ENCODE results near the gene ADAMTS17.

GRCh38 chr15:100049483-100049882 is 292.3 kb downstream of the ADAMTS17 start:
- no peak for TF ChIP-seq POLR2A (IDR thresholded peaks at IDR 0.05; ENCODE audit: low read length)
- TF ChIP-seq EP300 (IDR thresholded peaks at IDR 0.05): no peak
- TF ChIP-seq CTCF (IDR thresholded peaks at IDR 0.05): no peak
- no peak for TF ChIP-seq CHD2 (IDR thresholded peaks at IDR 0.05; ENCODE audit: low read length, partially characterized antibody)
- TF ChIP-seq SMC3 (IDR thresholded peaks at IDR 0.05): no peak
- no peak for TF ChIP-seq MAX (IDR thresholded peaks at IDR 0.05)
- TF ChIP-seq ZFP36 (IDR thresholded peaks at IDR 0.05; ENCODE audit: borderline replicate concordance, partially characterized antibody): no peak
- TF ChIP-seq, protein P1, sequence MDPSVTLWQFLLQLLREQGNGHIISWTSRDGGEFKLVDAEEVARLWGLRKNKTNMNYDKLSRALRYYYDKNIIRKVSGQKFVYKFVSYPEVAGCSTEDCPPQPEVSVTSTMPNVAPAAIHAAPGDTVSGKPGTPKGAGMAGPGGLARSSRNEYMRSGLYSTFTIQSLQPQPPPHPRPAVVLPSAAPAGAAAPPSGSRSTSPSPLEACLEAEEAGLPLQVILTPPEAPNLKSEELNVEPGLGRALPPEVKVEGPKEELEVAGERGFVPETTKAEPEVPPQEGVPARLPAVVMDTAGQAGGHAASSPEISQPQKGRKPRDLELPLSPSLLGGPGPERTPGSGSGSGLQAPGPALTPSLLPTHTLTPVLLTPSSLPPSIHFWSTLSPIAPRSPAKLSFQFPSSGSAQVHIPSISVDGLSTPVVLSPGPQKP (IDR thresholded peaks at IDR 0.05; ENCODE audit: low read depth, low read length): no peak
- no peak for TF ChIP-seq REST (IDR thresholded peaks at IDR 0.05)
- no peak for TF ChIP-seq HMGXB4 (CRISPR knock-in tag; IDR thresholded peaks at IDR 0.05; ENCODE audit: borderline replicate concordance)
- no peak for TF ChIP-seq SREBF2 (IDR thresholded peaks at IDR 0.05)
- TF ChIP-seq EHMT2 (IDR thresholded peaks at IDR 0.05; ENCODE audit: low read depth): no peak

Measured in A549 (cell line).